HUDEP-2 (cell line): ENCODE measurements around the gene LAIR2.
"Not testable (repeated sequence)": the region's sequence is repeated elsewhere in the genome, so short reads cannot be mapped to it uniquely, and the experiment has no call there.

Source experiments
- DNase-seq, 76 experiments: peaks; one replicate each; lab custom pipeline; 2025; ENCODE audit not compliant: unreplicated experiment in 76 of 76; lab: John Stamatoyannopoulos, UW

The LAIR2 gene

GRCh38 chr19:54464044-54464629 is 38.5 kb upstream of the LAIR2 start:
- peak in 74 of 76 experiments; percentile 83 to 99 (median 97) for DNase-seq

DNA sequence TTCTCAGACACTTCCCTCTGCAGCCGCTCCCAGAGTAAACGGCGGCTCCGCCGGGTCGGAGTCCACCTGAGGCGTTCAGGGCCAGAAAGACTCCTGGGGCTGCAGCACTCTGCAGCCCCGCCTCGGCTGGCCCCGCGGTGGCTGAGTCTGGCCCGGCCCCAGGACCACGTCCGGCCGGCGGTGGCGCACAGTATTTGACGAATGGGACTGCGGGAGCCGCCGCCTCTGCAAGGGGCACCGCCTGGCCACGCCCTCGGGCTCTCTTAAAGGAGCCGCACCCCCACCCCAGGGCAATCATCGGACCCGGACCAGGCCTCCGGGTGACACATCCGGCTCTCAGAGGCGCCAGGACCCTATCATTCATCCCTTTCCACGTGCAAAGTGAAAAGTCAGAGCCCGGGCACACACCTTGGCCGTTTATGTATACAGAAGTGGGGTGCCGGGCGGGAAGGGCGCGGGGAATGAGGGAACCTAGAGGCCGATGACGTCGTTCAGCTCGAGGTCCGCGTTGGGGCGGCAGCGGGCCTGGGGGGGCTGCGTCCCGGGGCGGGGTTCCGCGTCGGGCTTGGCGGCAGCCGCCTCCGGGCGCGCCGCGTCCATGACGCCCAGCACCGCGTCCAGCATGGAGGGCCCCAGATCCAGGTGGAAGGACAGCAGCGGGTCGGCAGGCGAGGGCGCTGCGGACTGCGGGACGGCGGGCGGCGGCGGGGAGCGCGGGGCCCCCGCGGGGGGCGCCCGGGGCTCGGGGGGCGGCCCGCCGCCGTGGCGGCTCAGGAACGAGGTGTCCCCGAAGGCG is 37.8 kb upstream of the LAIR2 start:
- DNase-seq, result peak; percentile 58 to 99 (median 96)

DNA sequence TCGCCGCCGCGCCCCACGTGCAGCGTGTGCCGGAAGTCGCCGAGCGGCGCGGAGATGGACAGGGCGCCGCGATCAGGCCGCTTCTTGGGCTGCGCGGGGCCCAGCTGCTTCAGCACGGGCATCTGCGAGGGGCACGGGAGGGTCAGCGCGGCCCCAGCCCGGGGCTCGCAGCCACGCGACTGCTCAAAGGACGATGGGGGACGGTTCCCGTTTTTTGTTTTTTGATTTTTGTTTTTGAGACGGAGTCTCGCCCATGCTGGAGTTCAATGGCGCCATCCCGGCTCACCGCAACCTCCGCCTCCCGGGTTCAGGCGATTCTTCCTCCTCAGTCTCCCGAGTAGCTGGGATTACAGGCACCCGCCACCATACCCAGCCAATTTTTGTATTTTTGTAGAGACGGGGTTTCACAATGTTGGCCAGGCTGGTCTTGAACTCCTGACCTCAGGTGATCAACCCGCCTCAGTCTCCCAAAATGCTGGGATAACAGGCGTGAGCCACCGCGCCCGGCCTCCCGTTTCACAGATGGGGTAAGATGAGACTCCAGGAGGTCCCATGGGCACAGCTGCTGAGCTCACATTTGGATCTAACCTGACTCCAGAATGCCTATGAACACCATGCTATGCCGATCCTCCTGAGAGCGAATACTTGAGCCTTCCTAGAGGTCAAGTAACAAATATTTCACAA is 37.1 kb upstream of the LAIR2 start:
- peak in 33 of 76 experiments; percentile 30 to 76 (median 48) for DNase-seq

DNA sequence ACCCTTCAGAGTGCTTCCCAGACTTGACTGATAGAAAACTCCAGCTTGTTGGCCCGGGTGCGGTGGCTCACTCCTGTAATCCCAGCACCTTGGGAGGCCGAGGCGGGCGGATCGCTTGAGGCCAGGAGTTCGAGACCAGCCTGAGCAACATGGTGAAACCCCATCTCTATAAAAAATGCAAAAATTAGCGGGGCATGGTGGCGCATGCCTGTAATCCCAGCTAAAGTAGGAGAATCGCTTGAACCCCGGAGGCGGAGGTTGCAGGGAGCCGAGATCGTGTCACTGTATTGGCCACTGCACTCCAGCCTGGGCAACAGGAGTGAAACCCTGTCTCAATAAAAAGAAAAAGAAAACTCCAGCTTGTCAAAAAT is 36.5 kb upstream of the LAIR2 start:
- DNase-seq, result not testable (repeated sequence)

DNA sequence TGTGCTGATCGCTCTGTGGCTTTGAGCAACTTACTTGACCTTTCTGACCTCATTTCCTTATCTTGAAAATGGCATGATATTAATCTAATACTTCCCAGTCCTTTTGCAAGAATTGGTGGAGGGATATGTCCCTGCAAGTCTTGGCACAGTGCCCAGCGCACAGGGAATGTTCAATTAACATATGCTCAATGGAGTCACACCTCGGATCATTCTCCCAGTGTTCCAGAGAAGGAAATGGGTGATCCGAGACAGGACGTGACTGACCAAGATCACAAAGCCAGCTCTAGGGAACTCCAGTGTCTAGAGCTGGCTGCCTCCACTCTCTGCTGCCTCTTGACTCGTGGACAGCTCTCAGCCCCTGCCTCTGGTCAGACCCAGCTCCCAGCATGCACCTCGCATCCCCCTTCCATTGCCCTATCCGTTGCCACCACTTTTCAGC is 33.1 kb upstream of the LAIR2 start:
- DNase-seq, result no peak

DNA sequence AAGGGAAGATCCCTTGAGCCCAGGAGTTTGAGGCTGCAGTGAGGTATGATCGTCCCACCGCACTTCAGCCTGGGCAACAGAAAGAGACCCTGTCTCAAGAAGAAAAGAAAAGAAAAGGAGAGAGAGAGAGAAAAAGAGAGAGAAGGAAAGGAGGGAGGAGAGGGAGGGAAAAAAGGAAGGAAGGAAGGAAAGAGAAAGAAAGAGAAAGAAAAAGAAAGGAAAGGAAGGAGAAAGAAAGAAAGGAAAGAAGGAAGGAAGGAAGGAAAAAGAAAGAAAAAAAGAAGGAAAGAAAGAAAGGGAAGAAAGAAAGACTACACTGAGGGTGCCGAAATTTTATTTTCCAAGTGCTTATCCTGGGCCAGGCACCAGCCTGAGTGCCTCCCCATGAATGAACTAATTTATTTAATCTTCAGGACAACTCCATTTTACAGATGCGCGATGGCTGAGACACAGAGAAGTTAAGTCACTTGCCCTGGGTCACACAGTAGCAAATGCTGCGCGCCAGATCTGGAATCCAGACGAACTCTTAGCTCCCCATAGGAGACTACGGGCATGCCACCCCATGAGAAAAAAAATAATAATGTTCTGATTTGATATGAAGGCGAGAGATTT is 32.2 kb upstream of the LAIR2 start:
- DNase-seq, result no peak

GRCh38 chr19:54470991-54471782 is 31.4 kb upstream of the LAIR2 start:
- peak in 1 of 76 experiments; percentile 21 for DNase-seq

DNA sequence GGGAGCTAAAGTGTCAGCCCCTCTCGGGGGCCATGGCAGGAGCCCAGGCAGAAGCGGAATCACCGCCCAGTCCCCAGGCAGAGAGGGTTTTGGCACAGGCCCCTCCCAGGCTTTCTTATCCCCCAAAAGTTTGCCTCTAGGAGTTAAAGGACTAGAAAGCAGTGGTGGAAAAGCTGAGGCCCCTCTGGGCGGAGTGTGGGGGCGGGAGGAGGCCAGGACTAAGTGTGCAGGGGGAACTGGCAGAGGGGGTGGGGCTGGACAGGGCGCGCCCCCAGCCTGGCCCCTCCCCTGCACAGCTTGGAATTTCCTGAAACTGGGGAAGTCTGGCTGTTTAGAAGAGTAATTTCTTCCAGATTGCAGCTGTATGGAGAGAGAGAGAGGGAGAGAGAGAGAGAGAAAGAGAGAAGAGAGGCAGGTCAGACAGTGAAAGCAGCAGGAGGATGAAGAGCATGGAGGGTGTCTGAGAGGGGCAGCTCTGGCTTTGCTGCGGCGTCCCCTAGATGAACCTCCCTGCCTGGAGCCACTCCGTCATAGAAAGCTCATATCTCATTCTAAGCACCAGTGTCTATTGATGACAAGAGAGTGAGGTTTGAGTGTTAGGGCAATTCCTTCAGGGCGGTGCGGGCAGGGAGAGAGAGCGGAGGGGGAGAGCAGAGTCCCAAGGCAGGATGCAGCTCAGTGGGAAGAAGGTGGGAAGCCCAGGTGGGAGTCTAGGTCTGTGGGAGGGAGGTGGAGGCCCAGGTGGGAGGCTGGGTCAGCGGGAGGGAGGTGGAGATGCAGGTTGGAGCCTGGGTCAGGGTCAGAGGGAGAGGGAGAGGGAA is 29.4 kb upstream of the LAIR2 start, which contains the start of gene CDC42EP5:
Gene CDC42EP5, minus strand, starts transcription at position 226 of the 821 bp plus-strand sequence. CDS start 7,749 bp downstream, outside the sequence.
- peak in 1 of 76 experiments; percentile 13 for DNase-seq

DNA sequence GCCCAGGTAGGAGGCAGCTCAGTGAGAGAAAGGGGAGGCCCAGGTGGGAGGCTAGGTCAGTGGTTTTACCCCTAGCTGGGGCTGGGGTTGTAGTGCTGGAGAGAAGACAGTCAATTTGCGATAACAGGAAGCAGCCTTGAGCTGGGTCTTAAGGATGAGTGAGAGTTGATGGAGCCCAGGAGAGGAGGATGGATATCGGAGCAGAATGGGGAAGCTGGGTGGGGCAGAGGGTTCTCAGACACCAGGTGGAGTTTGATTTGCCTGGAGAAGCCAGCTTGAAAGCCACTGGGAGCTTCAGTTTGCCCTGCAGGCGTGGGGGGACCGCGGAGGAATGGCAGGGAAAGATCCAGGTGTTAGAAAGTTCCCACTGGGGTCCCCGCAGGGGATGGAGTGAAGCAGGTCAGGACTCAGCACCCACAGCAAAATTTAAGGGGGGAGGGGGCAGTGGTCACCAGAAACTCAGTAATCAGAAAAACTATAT is 28.7 kb upstream of the LAIR2 start:
- no peak for DNase-seq

- no peak for DNase-seq
Measured at GRCh38 chr19:54475706-54476105, 26.9 kb upstream of the LAIR2 start.

- no peak for DNase-seq
Measured at GRCh38 chr19:54477650-54478049, 25.0 kb upstream of the LAIR2 start.

- DNase-seq, result peak in 8 of 76 experiments; percentile 7 to 27 (median 15)
Measured at GRCh38 chr19:54478677-54479266, 23.9 kb upstream of the LAIR2 start.

DNA sequence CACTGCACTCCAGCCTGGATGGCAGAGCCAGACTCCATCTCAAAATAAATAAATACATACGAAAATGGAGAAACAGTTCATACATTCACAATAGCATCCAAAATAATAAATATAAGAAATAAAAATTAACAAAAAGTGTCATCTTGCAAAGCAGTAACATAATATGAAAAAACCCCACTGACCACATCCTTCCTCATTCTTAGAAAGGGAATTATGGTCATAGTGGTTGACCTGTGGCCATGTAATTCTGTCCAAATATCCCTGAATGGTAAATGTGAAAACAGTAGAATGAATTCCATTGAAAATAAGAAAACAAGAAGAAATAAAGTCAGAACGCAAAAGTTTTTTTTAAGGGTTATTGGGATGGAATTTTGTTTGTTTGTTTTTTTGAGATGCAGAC is 22.6 kb upstream of the LAIR2 start:
- no peak for DNase-seq

DNA sequence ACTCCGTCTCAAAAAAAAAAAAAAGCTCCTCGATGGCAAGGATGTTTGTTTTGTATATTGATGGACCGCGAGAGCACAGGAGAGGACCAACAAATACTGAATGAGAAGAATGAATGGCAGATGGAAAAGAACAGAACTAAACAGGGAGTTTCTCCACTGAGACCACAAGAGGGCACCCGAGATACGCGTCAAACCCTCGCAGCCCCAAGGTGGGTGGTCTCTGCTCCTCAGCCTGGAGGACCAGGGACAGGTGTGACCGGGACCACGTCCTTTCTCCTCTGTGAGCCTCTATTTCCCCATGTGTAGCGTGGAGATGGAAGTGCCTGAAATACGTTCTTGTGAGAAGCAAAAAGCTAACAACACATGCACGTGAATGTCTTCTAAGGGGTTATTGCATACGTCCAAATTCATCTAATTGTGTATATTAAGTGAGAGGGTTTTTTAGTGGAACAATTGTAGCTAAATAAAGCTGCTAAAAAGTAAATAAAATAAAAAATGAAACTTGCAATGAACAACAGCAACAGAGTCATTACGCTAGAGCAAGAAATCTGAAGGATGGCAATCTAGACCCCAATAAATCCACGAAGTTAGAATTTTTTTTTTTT is 21.2 kb upstream of the LAIR2 start:
- peak in 20 of 76 experiments; percentile 6 to 38 (median 16) for DNase-seq

- DNase-seq, result no peak
Measured at GRCh38 chr19:54482889-54483288, 19.7 kb upstream of the LAIR2 start.

DNA sequence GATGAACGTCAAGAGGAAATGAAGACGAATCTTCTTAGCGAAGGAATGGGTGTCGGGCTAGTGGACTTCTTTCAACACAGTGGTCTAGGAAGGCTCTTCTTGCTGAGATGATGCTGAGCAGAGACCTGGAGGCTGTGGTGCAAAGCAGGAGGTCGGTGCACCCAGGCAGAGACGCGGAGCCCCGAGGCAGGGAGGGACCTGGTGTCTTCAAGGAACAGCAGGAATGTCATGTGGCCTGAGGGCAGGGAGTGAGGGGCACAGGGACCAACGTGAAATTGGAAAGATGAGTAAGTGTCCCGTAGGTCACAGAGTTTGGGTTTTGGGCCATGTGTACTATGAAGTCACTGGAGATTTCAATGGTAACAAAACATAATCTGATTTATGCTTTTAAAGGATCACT is 18.2 kb upstream of the LAIR2 start:
- no peak for DNase-seq

- DNase-seq, result no peak
Measured at GRCh38 chr19:54485851-54486250, 16.8 kb upstream of the LAIR2 start.

DNA sequence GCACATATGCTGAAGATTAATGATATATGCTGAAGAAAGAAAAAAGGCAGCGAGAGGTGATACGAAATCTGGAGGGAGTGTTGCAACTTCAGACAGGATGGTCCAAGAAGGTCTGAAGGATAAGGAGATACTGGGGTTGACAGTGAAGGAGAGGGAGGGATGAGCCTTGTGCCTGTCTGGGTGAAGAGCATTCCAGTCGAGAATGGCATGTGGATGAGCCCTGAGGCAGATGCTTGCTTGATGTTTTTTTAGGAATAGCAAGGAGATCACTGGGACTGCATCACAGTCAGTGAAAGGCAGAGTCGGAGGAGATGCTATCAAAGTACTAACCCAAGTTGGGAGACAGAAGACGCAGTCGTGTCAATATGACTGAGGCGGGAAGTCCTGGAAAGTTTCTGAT is 13.3 kb upstream of the LAIR2 start:
- no peak for DNase-seq
